Right hindlimb (tissue), 1 donor: Measurements from ENCODE around the gene MYMX.
"Not testable (repeated sequence)": the region's sequence is repeated elsewhere in the genome, so short reads cannot be mapped to it uniquely, and the experiment has no call there.

Experiments
- DNase-seq: peaks from one replicate; pipeline ENCODE4 v3.0.0-alpha.2; 2018

Gene MYMX

GRCh38 chr6:44220913-44221290, 4.2 kb downstream of the MYMX start:
- no peak for DNase-seq

GRCh38 chr6:44221291-44221960, 4.7 kb downstream of the MYMX start:
- peak; percentile 92 for DNase-seq

- DNase-seq = no peak
Observed at GRCh38 chr6:44221961-44222335, 5.2 kb downstream of the MYMX start.

- DNase-seq = no peak
Observed at GRCh38 chr6:44222486-44223318, 6.0 kb downstream of the MYMX start.

GRCh38 chr6:44223319-44224028, 6.7 kb downstream of the MYMX start, which contains the start of gene SLC29A1:
TSS of gene SLC29A1 (plus strand) at chr6:44223595. CDS start at chr6:44227314, 3,719 bp downstream.
- peak; percentile 84 for DNase-seq

- DNase-seq = peak; percentile 34
Observed at GRCh38 chr6:44224029-44224964, 7.6 kb downstream of the MYMX start.

- no peak for DNase-seq
Observed at GRCh38 chr6:44224965-44225305, 8.2 kb downstream of the MYMX start.

- DNase-seq = no peak
Observed at GRCh38 chr6:44225579-44226325, 9.0 kb downstream of the MYMX start.

GRCh38 chr6:44226368-44227147, 9.8 kb downstream of the MYMX start:
- peak; percentile 59 for DNase-seq

GRCh38 chr6:44227148-44227793, 10.5 kb downstream of the MYMX start:
- peak; percentile 53 for DNase-seq

- no peak for DNase-seq
Observed at GRCh38 chr6:44228031-44228430, 11.3 kb downstream of the MYMX start.

- no peak for DNase-seq
Observed at GRCh38 chr6:44228433-44228832, 11.7 kb downstream of the MYMX start.

GRCh38 chr6:44228836-44229235, 12.1 kb downstream of the MYMX start:
- DNase-seq = no peak

GRCh38 chr6:44229376-44230033, 12.8 kb downstream of the MYMX start:
- no peak for DNase-seq

GRCh38 chr6:44230034-44230675, 13.4 kb downstream of the MYMX start:
- DNase-seq = no peak

GRCh38 chr6:44231426-44231825, 14.7 kb downstream of the MYMX start:
- DNase-seq = not testable (repeated sequence)

GRCh38 chr6:44232676-44233566, 16.2 kb downstream of the MYMX start:
- no peak for DNase-seq

- no peak for DNase-seq
Observed at GRCh38 chr6:44233567-44234100, 16.9 kb downstream of the MYMX start.
